Spinal cord (tissue), 10 donors: ENCODE measurements around the gene ABLIM3. TPM values are rescaled to one million over a fixed set of nuclear protein-coding genes. Genes with fewer than 3 reads are reported as not detected.

Experiments
- DNase-seq, 6 donors: peaks; one replicate each; pipeline versions ENCODE4 v3.0.0 to v3.0.0-alpha.2; 2013 to 2015; ENCODE audit warnings: low spot score in 6 of 6, low read depth in 4 of 6
- H3K27ac ChIP-seq: one replicate; pipeline ENCODE4 v1.5.1; 2013; ENCODE audit warnings: low read depth, low read length, control low read depth
- H3K27me3 ChIP-seq: one replicate; pipeline ENCODE4 v1.6.1; 2013; ENCODE audit warnings: low read length; ENCODE audit not compliant: control insufficient read depth, insufficient read depth
- H3K36me3 ChIP-seq: one replicate; pipeline ENCODE4 v1.6.1; 2013; ENCODE audit warnings: low read length; ENCODE audit not compliant: control insufficient read depth, insufficient read depth
- H3K4me1 ChIP-seq: one replicate; pipeline ENCODE4 v1.6.1; 2013; ENCODE audit warnings: low read length; ENCODE audit not compliant: control insufficient read depth, insufficient read depth
- H3K4me3 ChIP-seq: one replicate; pipeline ENCODE4 v1.5.1; 2013; ENCODE audit warnings: low read depth, low read length, control low read depth
- H3K9me3 ChIP-seq: one replicate; pipeline ENCODE4 v1.6.1; 2013; ENCODE audit warnings: low read length; ENCODE audit not compliant: control insufficient read depth, insufficient read depth
- WGBS: methylation state at CpG from one replicate; pipeline ENCODE4 v1.1.5; 2013; ENCODE audit warnings: missing lambda C conversion rate; ENCODE audit not compliant: insufficient coverage; 5-methylcytosine and 5-hydroxymethylcytosine counted together
- polyA plus RNA-seq, 2 donors: library from polyadenylated mRNA; unstranded; fragments of 120-200 nt; gene quantifications; one replicate each; pipeline ENCODE4 v1.2.1, GENCODE V29; 2013; ENCODE audit not compliant: insufficient read length in 2 of 2
- total RNA-seq, 2 donors: library from RNA; depleted of rRNA in 1 of 2; stranded (reverse); fragments of 120-200 nt in 1 of 2; fragments of >200 nt in 1 of 2; gene quantifications; one replicate each; pipeline versions ENCODE4 v1.2.3 to v1.2.4, GENCODE V29; 2013 to 2014
- donor health status: healthy.

The ABLIM3 gene
- total and polyA plus RNA-seq, 4 donors, result 32.6 to 94.7 (median 61.3) TPM

- H3K4me3 ChIP-seq, result no peak overlapping the region
- H3K4me1 ChIP-seq, result no peaks in the 10 kb centered on the region
- no peak overlapping the region for H3K27ac ChIP-seq
- H3K9me3 ChIP-seq, result no peaks in the 10 kb centered on the region
- H3K27me3 ChIP-seq, result no peaks in the 10 kb centered on the region
- peaks cover 13% of the 10 kb centered on the region for H3K36me3 ChIP-seq
- no peak for DNase-seq
These were observed 70.3 kb downstream of the ABLIM3 start for GRCh38 chr5:149211566-149211965.

- Histone ChIP-seq H3K27ac (no peak overlapping the region), H3K36me3 (peaks cover 11% of the 10 kb centered on the region)
These were observed 71.1 kb downstream of the ABLIM3 start for GRCh38 chr5:149212198-149212951.

GRCh38 chr5:149213264-149213880, 72.1 kb downstream of the ABLIM3 start:
- 85% methylated on average over 9 of the region's 13 CpGs for WGBS
- no peaks in the 10 kb centered on the region for H3K27me3 ChIP-seq
- peaks cover 15% of the 10 kb centered on the region for H3K36me3 ChIP-seq
- H3K27ac ChIP-seq, result no peak overlapping the region
- no peak overlapping the region for H3K4me3 ChIP-seq
- no peaks in the 10 kb centered on the region for H3K9me3 ChIP-seq
- peak in 2 of 6 donors; percentile 11 to 20 for DNase-seq
- peaks cover 9% of the 10 kb centered on the region for H3K4me1 ChIP-seq

More at GRCh38 chr5:149212198-149212951, 71.1 kb downstream of the ABLIM3 start:
- no peaks in the 10 kb centered on the region for H3K9me3 ChIP-seq
- no peak for DNase-seq
- H3K4me3 ChIP-seq, result no peak overlapping the region
- H3K27me3 ChIP-seq, result no peaks in the 10 kb centered on the region
- H3K4me1 ChIP-seq, result peaks cover 4% of the 10 kb centered on the region
- 89% methylated on average over 7 of the region's 7 CpGs for WGBS

GRCh38 chr5:149215478-149216090, 74.3 kb downstream of the ABLIM3 start:
- DNase-seq, result peak in 1 of 6 donors; percentile 29
- peaks cover 20% of the 10 kb centered on the region for H3K36me3 ChIP-seq
- no peak overlapping the region for H3K27ac ChIP-seq
- no peak overlapping the region for H3K4me3 ChIP-seq
- H3K27me3 ChIP-seq, result no peaks in the 10 kb centered on the region
- H3K9me3 ChIP-seq, result no peaks in the 10 kb centered on the region
- peaks cover 9% of the 10 kb centered on the region for H3K4me1 ChIP-seq
- 80% methylated on average over 2 of the region's 5 CpGs for WGBS

GRCh38 chr5:149216496-149216895, 75.2 kb downstream of the ABLIM3 start:
- Histone ChIP-seq H3K4me1 (peaks cover 17% of the 10 kb centered on the region), H3K4me3 (no peak overlapping the region), H3K9me3 (no peaks in the 10 kb centered on the region), H3K27ac (no peak overlapping the region), H3K36me3 (peaks cover 20% of the 10 kb centered on the region), H3K27me3 (no peaks in the 10 kb centered on the region)
- 100% methylated on average over 1 of the region's 2 CpGs for WGBS
- no peak for DNase-seq

GRCh38 chr5:149217096-149217802, 76.0 kb downstream of the ABLIM3 start:
- H3K36me3 ChIP-seq, result peaks cover 20% of the 10 kb centered on the region
- no peak overlapping the region for H3K4me3 ChIP-seq
- no peak for DNase-seq
- WGBS, result 53% methylated on average over 6 of the region's 6 CpGs
- H3K9me3 ChIP-seq, result no peaks in the 10 kb centered on the region
- peaks cover 17% of the 10 kb centered on the region for H3K4me1 ChIP-seq
- no peaks in the 10 kb centered on the region for H3K27me3 ChIP-seq
- H3K27ac ChIP-seq, result no peak overlapping the region

GRCh38 chr5:149217803-149218155, 76.5 kb downstream of the ABLIM3 start:
- no peaks in the 10 kb centered on the region for H3K9me3 ChIP-seq
- DNase-seq, result peak in 1 of 6 donors; percentile 70
- peaks cover 20% of the 10 kb centered on the region for H3K36me3 ChIP-seq
- WGBS, result 45% methylated on average over 2 of the region's 3 CpGs
- H3K27me3 ChIP-seq, result no peaks in the 10 kb centered on the region
- H3K27ac ChIP-seq, result no peak overlapping the region
- H3K4me3 ChIP-seq, result no peak overlapping the region
- H3K4me1 ChIP-seq, result peaks cover 17% of the 10 kb centered on the region

GRCh38 chr5:149219584-149219983, 78.3 kb downstream of the ABLIM3 start:
- Histone ChIP-seq H3K4me3 (no peak overlapping the region), H3K27me3 (no peaks in the 10 kb centered on the region), H3K9me3 (no peaks in the 10 kb centered on the region), H3K27ac (no peak overlapping the region), H3K4me1 (peaks cover 20% of the 10 kb centered on the region), H3K36me3 (peaks cover 23% of the 10 kb centered on the region)
- no peak for DNase-seq
- 71% methylated on average over 1 of the region's 1 CpG for WGBS

- peaks cover 20% of the 10 kb centered on the region for H3K4me1 ChIP-seq
- H3K36me3 ChIP-seq, result peaks cover 23% of the 10 kb centered on the region
- no peak overlapping the region for H3K4me3 ChIP-seq
- DNase-seq, result no peak
- 72% methylated on average over 2 of the region's 2 CpGs for WGBS
- no peaks in the 10 kb centered on the region for H3K9me3 ChIP-seq
- peak overlapping the region; percentile 10 for H3K27ac ChIP-seq
- H3K27me3 ChIP-seq, result no peaks in the 10 kb centered on the region
These were observed 79.5 kb downstream of the ABLIM3 start for GRCh38 chr5:149220750-149221149.
